K562 (cell line): ENCODE results near the gene ASCL3. TPM values are rescaled to one million over a fixed set of nuclear protein-coding genes. Genes with fewer than 3 reads are reported as not detected.

ENCODE experiments used
- ARID3A ChIP-seq: IDR thresholded peaks from 2 replicates; pipeline ENCODE4 v1.6.1; 2012; ENCODE audit warnings: low read depth, low read length, improper control_type of control experiment, borderline replicate concordance
- BMI1 ChIP-seq: fragments of 150-350 bp; IDR thresholded peaks from 2 replicates; pipeline ENCODE4 v1.6.1; 2014; ENCODE audit warnings: low read length
- EGR1 ChIP-seq: fragments of 450-650 bp; conservative IDR thresholded peaks from 2 replicates; pipeline ENCODE4 v1.6.1; 2017; ENCODE audit warnings: mild to moderate bottlenecking
- KHSRP ChIP-seq: fragments of 450-650 bp; IDR thresholded peaks from 2 replicates; pipeline ENCODE4 v1.6.1; 2017
- PCBP1 ChIP-seq: fragments of 200-400 bp; formaldehyde crosslinking; IDR thresholded peaks from 2 replicates; pipeline ENCODE4 v1.6.1; 2018; ENCODE audit warnings: mild to moderate bottlenecking, low read depth, low read length; ENCODE audit not compliant: poor library complexity, severe bottlenecking
- TAF9B ChIP-seq: fragments of 450-650 bp; IDR thresholded peaks from 2 replicates; pipeline ENCODE4 v1.6.1; 2018; ENCODE audit warnings: mild to moderate bottlenecking; ENCODE audit not compliant: partially characterized antibody
- ZKSCAN1 ChIP-seq: fragments of 150-350 bp; IDR thresholded peaks from 2 replicates; pipeline ENCODE4 v1.6.1; 2016; ENCODE audit warnings: low read depth, low read length
- ZNF316 ChIP-seq: fragments of 450-650 bp; IDR thresholded peaks from 2 replicates; pipeline ENCODE4 v1.6.1; 2016
- ZNF445 ChIP-seq: fragments of 250-450 bp; sonication (Bioruptor Pico); IDR thresholded peaks from 2 replicates; pipeline ENCODE4 v1.4.0; 2020; ENCODE audit warnings: low read depth, mild to moderate bottlenecking, moderate library complexity
- polyA plus RNA-seq, 8 experiments: library from polyadenylated mRNA; depleted of rRNA in 4 of 8; stranded (reverse) in 5 of 8; unstranded in 3 of 8; fragments of >200 nt; fragmentation: Nextera tagmentation in 2 of 8; fragmentation: Illumina TruSeq in 1 of 8; extraction: Ambion mirVana in 2 of 8; extraction: Trizol in 1 of 8; gene quantifications; 2 replicates each; pipeline versions ENCODE4 v1.2.1 to v1.2.3, GENCODE V29; 2011 to 2014; ENCODE audit warnings: inconsistent platforms in 1 of 8, missing spikeins in 1 of 8
- total RNA-seq, 7 experiments: library from RNA; depleted of rRNA in 6 of 7; stranded (reverse); fragments of >200 nt in 6 of 7; fragmentation: Illumina TruSeq in 2 of 7; extraction: Trizol in 2 of 7; gene quantifications; 2 replicates each; pipeline versions ENCODE4 v1.2.1 to v1.2.3, GENCODE V29; 2011 to 2021; ENCODE audit warnings: low replicate concordance in 1 of 7
- TF ChIP-seq, protein P1 (sequence below), 3 experiments: fragments of 200-800 bp in 1 of 3; fragments of 250-450 bp in 1 of 3; fragments of 450-650 bp in 1 of 3; sonication (Bioruptor Pico) in 1 of 3; sonication (Bioruptor generic) in 1 of 3; formaldehyde crosslinking in 1 of 3; IDR thresholded peaks; 2 replicates each; pipeline versions ENCODE4 v1.6.1 to v1.8.0; 2016 to 2022; ENCODE audit warnings: mild to moderate bottlenecking in 2 of 3, missing genetic modification characterization in 2 of 3, missing compliant biosample characterization in 1 of 3, moderate library complexity in 1 of 3
- TF ChIP-seq, protein P2 (sequence below): fragments of 250-450 bp; sonication (Bioruptor Pico); IDR thresholded peaks from 2 replicates; pipeline ENCODE4 v1.5.0; 2021
- TF ChIP-seq, protein P3 (sequence below): fragments of 200-800 bp; sonication (Bioruptor generic); IDR thresholded peaks from 2 replicates; pipeline ENCODE4 v1.6.1; 2017; ENCODE audit warnings: missing genetic modification characterization, missing compliant biosample characterization

Gene ASCL3
- total and polyA plus RNA-seq, 9 of the 15 experiments (the other 6 are each of a cell fraction or from before 2014, with no cell fraction given): not detected

GRCh38 chr11:8911029-8911823, 31.6 kb downstream of the ASCL3 start, which contains the start of gene AKIP1 (continued):
- TF ChIP-seq, protein P1, sequence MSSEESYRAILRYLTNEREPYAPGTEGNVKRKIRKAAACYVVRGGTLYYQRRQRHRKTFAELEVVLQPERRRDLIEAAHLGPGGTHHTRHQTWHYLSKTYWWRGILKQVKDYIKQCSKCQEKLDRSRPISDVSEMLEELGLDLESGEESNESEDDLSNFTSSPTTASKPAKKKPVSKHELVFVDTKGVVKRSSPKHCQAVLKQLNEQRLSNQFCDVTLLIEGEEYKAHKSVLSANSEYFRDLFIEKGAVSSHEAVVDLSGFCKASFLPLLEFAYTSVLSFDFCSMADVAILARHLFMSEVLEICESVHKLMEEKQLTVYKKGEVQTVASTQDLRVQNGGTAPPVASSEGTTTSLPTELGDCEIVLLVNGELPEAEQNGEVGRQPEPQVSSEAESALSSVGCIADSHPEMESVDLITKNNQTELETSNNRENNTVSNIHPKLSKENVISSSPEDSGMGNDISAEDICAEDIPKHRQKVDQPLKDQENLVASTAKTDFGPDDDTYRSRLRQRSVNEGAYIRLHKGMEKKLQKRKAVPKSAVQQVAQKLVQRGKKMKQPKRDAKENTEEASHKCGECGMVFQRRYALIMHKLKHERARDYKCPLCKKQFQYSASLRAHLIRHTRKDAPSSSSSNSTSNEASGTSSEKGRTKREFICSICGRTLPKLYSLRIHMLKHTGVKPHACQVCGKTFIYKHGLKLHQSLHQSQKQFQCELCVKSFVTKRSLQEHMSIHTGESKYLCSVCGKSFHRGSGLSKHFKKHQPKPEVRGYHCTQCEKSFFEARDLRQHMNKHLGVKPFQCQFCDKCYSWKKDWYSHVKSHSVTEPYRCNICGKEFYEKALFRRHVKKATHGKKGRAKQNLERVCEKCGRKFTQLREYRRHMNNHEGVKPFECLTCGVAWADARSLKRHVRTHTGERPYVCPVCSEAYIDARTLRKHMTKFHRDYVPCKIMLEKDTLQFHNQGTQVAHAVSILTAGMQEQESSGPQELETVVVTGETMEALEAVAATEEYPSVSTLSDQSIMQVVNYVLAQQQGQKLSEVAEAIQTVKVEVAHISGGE (CRISPR knock-in tag; IDR thresholded peaks at IDR 0.05): no peak
- TF ChIP-seq, protein P2, sequence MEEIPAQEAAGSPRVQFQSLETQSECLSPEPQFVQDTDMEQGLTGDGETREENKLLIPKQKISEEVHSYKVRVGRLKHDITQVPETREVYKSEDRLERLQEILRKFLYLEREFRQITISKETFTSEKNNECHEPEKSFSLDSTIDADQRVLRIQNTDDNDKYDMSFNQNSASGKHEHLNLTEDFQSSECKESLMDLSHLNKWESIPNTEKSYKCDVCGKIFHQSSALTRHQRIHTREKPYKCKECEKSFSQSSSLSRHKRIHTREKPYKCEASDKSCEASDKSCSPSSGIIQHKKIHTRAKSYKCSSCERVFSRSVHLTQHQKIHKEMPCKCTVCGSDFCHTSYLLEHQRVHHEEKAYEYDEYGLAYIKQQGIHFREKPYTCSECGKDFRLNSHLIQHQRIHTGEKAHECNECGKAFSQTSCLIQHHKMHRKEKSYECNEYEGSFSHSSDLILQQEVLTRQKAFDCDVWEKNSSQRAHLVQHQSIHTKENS (CRISPR knock-in tag): no peak
- TF ChIP-seq ZKSCAN1 (no peak), ARID3A (no peak), EGR1 (no peak; the same call in 1 of the 2 replicates), ZNF316 (no peak), ZNF445 (no peak), KHSRP (no peak), PCBP1 (no peak), TAF9B (no peak), BMI1 (no peak)
- TF ChIP-seq, protein P3, sequence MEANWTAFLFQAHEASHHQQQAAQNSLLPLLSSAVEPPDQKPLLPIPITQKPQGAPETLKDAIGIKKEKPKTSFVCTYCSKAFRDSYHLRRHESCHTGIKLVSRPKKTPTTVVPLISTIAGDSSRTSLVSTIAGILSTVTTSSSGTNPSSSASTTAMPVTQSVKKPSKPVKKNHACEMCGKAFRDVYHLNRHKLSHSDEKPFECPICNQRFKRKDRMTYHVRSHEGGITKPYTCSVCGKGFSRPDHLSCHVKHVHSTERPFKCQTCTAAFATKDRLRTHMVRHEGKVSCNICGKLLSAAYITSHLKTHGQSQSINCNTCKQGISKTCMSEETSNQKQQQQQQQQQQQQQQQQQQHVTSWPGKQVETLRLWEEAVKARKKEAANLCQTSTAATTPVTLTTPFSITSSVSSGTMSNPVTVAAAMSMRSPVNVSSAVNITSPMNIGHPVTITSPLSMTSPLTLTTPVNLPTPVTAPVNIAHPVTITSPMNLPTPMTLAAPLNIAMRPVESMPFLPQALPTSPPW (CRISPR knock-in tag): peak; percentile 99
